OCI-LY7 (cell line): ENCODE data around the gene TMEM214. TPM values are rescaled to one million over a fixed set of nuclear protein-coding genes. Genes with fewer than 3 reads are reported as not detected.

Source experiments
- BruUV-seq: library from RNA; stranded (reverse); fragments of 400-500 nt; replicated peaks from 2 replicates; lab custom pipeline; 2021; lab: Mats Ljungman, UMichigan
- CTCF ChIA-PET: fragments of 300-600 bp; sonication (Branson Sonifier 250); formaldehyde crosslinking; loops from one replicate; lab custom pipeline; 2022; ENCODE audit warnings: antibody characterized with exemption; ENCODE audit not compliant: unreplicated experiment; lab: Charles Lee
- POLR2A ChIA-PET: fragments of 300-600 bp; sonication (Branson Sonifier 250); formaldehyde crosslinking; loops from one replicate; lab custom pipeline; 2022; ENCODE audit warnings: antibody characterized with exemption; lab: Charles Lee
- DNase-seq: peaks from one replicate; pipeline ENCODE4 v3.0.0-alpha.2; 2015; ENCODE audit warnings: low spot score
- H2AFZ ChIP-seq: fragments of 200-600 bp; sonication (generic), shearing (Covaris generic); 2 replicates; pipeline ENCODE4 v1.6.1; 2014; ENCODE audit warnings: mild to moderate bottlenecking, antibody characterized with exemption, low read length, moderate library complexity
- H3K27ac ChIP-seq: fragments of 200-600 bp; sonication (generic); 2 replicates; pipeline ENCODE4 v1.5.1; 2014; ENCODE audit warnings: mixed run types, low read depth, mild to moderate bottlenecking, moderate library complexity, low read length, inconsistent platforms; ENCODE audit not compliant: poor library complexity, severe bottlenecking
- H3K36me3 ChIP-seq: fragments of 200-600 bp; sonication (generic); 2 replicates; pipeline ENCODE4 v1.6.1; 2014; ENCODE audit warnings: mild to moderate bottlenecking, antibody characterized with exemption, low read length, moderate library complexity, mixed read lengths; ENCODE audit not compliant: insufficient read depth
- H3K4me1 ChIP-seq: fragments of 200-600 bp; sonication (generic); 2 replicates; pipeline ENCODE4 v1.5.1; 2014; ENCODE audit warnings: mild to moderate bottlenecking, low read length; ENCODE audit not compliant: insufficient read depth, poor library complexity, severe bottlenecking
- H3K4me2 ChIP-seq: fragments of 200-600 bp; sonication (generic); 2 replicates; pipeline ENCODE4 v1.6.1; 2014; ENCODE audit warnings: mild to moderate bottlenecking, low read length
- H3K4me3 ChIP-seq: fragments of 200-600 bp; sonication (generic); 2 replicates; pipeline ENCODE4 v1.5.1; 2014; ENCODE audit warnings: mild to moderate bottlenecking, low read depth, low read length; ENCODE audit not compliant: poor library complexity, severe bottlenecking
- H3K79me2 ChIP-seq: fragments of 200-600 bp; sonication (generic); 2 replicates; pipeline ENCODE4 v1.6.1; 2016; ENCODE audit warnings: low read depth, mild to moderate bottlenecking, low read length, moderate library complexity, mixed read lengths; ENCODE audit not compliant: insufficient read depth
- H3K9me2 ChIP-seq: fragments of 200-600 bp; sonication (generic); 2 replicates; pipeline ENCODE4 v1.6.1; 2016; ENCODE audit warnings: mild to moderate bottlenecking, low read length, mixed read lengths; ENCODE audit not compliant: insufficient read depth
- H3K9me3 ChIP-seq: fragments of 200-600 bp; sonication (generic); 2 replicates; pipeline ENCODE4 v1.6.1; 2014; ENCODE audit warnings: mild to moderate bottlenecking, mixed run types, low read length, mixed read lengths
- H4K20me1 ChIP-seq: fragments of 200-600 bp; sonication (generic); 2 replicates; pipeline ENCODE4 v1.6.1; 2014; ENCODE audit warnings: mild to moderate bottlenecking, antibody characterized with exemption, low read length, moderate library complexity, mixed read lengths; ENCODE audit not compliant: insufficient read depth
- EZH2phosphoT487 ChIP-seq: fragments of 200-600 bp; sonication (generic); IDR thresholded peaks from 2 replicates; pipeline ENCODE4 v1.6.1; 2018; ENCODE audit warnings: low read depth, borderline replicate concordance, mild to moderate bottlenecking, mixed run types, antibody characterized with exemption, low read length, moderate library complexity, mixed read lengths
- intact Hi-C: fragments of 100-400 bp; cut with micrococcal nuclease; formaldehyde crosslinking; loops from one replicate; pipeline ENCODE4 v1.10.0; 2022; ENCODE audit not compliant: unreplicated experiment
- total RNA-seq, 2 experiments: library from RNA; depleted of rRNA in 1 of 2; stranded (reverse); fragments of >200 nt in 1 of 2; shearing (Covaris generic) in 1 of 2; gene quantifications; 2 replicates each; pipeline ENCODE4 v1.2.3, GENCODE V29; 2014 to 2022
- TF ChIP-seq, protein P1 (sequence below): fragments of 200-600 bp; sonication (generic); conservative IDR thresholded peaks from 2 replicates; pipeline ENCODE4 v1.5.1; 2014; ENCODE audit warnings: mild to moderate bottlenecking, antibody characterized with exemption, low read length, moderate library complexity, mixed read lengths

TMEM214 gene
- total RNA-seq, 2 experiments from 2014 or later = 32.0 to 78.6 TPM

DNA sequence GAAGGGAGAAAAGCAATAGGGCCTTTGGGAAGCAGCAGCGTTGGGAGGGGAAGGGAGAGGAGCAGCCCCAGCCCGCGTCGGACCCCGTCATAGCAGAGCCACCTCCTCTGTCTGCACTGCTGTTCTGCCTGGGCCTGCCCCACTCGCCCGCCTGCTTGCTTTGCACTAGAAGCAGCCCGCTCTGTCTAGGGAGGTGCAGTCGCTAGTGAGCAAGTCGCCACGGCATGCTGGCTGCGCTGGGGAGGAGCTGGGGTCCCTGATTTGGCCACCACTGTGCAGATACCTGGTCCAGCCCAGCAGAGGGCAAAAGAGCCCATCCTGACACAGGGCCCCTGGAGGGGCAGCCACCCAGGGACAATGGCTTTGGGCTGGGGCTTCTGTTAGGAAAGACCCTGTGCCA, 8.0 kb upstream of the TMEM214 start:
- Histone ChIP-seq H4K20me1 (no peaks in the 10 kb centered on the region), H3K4me1 (no peaks in the 10 kb centered on the region), H3K36me3 (no peaks in the 10 kb centered on the region), H3K9me3 (no peaks in the 10 kb centered on the region), H3K9me2 (no peaks in the 10 kb centered on the region), H3K4me2 (no peak overlapping the region), H2AFZ (no peak overlapping the region), H3K4me3 (no peak overlapping the region), H3K79me2 (no peaks in the 10 kb centered on the region), H3K27ac (no peak overlapping the region)
- intact Hi-C loops = no loop called here
- no peak for DNase-seq
- ChIA-PET POLR2A (no interaction called here), CTCF (no interaction called here)
- no TSS peak for BruUV-seq
- TF ChIP-seq, protein P1, sequence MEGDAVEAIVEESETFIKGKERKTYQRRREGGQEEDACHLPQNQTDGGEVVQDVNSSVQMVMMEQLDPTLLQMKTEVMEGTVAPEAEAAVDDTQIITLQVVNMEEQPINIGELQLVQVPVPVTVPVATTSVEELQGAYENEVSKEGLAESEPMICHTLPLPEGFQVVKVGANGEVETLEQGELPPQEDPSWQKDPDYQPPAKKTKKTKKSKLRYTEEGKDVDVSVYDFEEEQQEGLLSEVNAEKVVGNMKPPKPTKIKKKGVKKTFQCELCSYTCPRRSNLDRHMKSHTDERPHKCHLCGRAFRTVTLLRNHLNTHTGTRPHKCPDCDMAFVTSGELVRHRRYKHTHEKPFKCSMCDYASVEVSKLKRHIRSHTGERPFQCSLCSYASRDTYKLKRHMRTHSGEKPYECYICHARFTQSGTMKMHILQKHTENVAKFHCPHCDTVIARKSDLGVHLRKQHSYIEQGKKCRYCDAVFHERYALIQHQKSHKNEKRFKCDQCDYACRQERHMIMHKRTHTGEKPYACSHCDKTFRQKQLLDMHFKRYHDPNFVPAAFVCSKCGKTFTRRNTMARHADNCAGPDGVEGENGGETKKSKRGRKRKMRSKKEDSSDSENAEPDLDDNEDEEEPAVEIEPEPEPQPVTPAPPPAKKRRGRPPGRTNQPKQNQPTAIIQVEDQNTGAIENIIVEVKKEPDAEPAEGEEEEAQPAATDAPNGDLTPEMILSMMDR = no peak
- no peak for TF ChIP-seq EZH2phosphoT487

DNA sequence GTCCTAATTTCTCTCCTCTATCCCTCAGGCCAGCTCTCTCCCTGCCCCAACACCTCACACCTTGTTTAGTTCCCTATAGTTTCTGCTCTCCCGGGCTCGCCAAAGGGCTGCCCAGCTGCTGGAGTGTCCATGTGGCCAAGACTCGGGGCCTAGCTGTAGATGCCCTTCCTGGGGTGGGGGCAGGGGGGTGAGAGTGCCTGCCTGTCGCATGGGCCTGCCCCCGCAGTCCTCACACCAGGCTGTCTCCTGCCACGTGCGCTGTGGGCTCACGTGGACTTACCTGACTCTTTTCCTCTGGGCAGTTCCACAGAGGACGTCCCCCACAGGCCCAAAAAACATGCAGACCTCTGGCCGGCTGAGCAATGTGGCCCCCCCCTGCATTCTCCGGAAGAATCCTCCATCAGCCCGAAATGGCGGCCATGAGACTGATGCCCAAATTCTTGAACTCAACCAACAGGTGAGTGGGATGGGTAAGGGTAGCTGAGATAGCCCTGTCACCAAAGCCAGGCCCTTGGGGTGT, 7.4 kb upstream of the TMEM214 start:
- POLR2A ChIA-PET = no interaction called here
- BruUV-seq = no TSS peak
- Histone ChIP-seq H2AFZ (no peak overlapping the region), H3K9me2 (no peaks in the 10 kb centered on the region), H3K4me1 (no peaks in the 10 kb centered on the region), H3K9me3 (no peaks in the 10 kb centered on the region), H3K36me3 (no peaks in the 10 kb centered on the region), H3K27ac (no peak overlapping the region), H4K20me1 (no peaks in the 10 kb centered on the region), H3K79me2 (no peaks in the 10 kb centered on the region), H3K4me2 (no peak overlapping the region), H3K4me3 (no peak overlapping the region)
- DNase-seq = no peak
- intact Hi-C loops = no loop called here
- TF ChIP-seq, protein P1 = no peak
- no peak for TF ChIP-seq EZH2phosphoT487
- CTCF ChIA-PET = no interaction called here
